ENCODE measurements around the gene CAPN5. TPM values are rescaled to one million over a fixed set of nuclear protein-coding genes. Genes with fewer than 3 reads are reported as not detected.
A peak's percentile ranks its signal among the peaks of the same experiment; 100 is the strongest.

The CAPN5 gene
- polyA plus RNA-seq, 3 donors, result 0.28 to 0.83 (median 0.62) TPM

DNA sequence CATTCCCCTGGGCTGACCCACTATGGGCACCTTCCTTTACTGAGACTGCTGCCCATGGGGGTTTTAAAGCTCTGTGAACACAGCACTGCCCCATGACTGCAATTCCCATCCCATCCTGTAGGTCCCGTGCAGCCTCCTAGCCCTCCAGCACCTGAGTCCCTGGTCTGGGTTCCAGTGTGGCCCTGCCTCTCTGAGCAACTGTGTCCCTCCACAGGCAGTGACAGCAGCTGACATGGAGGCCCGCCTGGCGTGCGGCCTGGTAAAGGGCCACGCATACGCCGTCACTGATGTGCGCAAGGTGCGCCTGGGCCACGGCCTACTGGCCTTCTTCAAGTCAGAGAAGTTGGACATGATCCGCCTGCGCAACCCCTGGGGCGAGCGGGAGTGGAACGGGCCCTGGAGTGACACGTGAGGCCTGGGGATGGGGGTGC is 48.4 kb downstream of the CAPN5 start:
- TF ChIP-seq, protein P1, sequence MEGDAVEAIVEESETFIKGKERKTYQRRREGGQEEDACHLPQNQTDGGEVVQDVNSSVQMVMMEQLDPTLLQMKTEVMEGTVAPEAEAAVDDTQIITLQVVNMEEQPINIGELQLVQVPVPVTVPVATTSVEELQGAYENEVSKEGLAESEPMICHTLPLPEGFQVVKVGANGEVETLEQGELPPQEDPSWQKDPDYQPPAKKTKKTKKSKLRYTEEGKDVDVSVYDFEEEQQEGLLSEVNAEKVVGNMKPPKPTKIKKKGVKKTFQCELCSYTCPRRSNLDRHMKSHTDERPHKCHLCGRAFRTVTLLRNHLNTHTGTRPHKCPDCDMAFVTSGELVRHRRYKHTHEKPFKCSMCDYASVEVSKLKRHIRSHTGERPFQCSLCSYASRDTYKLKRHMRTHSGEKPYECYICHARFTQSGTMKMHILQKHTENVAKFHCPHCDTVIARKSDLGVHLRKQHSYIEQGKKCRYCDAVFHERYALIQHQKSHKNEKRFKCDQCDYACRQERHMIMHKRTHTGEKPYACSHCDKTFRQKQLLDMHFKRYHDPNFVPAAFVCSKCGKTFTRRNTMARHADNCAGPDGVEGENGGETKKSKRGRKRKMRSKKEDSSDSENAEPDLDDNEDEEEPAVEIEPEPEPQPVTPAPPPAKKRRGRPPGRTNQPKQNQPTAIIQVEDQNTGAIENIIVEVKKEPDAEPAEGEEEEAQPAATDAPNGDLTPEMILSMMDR (IDR thresholded peaks at IDR 0.05), result peak; percentile 25
- Mint-ChIP-seq H3K4me1 (peaks cover 5% of the 10 kb centered on the region), H3K27ac (peak overlapping the region in 1 of 7 donors; percentile 12), H3K36me3 (no peaks in the 10 kb centered on the region), H3K27me3 (ENCODE audit: low read depth in 3 of 3) (peaks cover 0 to 3% (median 2%) of the 10 kb centered on the region in 3 donors), H3K9me3 (peaks cover 0 to 3% (median 0%) of the 10 kb centered on the region in 7 donors), H3K4me3 (no peak overlapping the region)
- Histone ChIP-seq H3K36me3 (replicated peaks in 1 of 2; ENCODE audit: control insufficient read depth in 1 of 2, insufficient read depth in 2 of 2, low read length in 2 of 2) (no peaks in the 10 kb centered on the region), H3K27ac (ENCODE audit: low read depth in 1 of 2, low read length in 2 of 2) (no peak overlapping the region), H3K4me3 (replicated peaks in 1 of 3; ENCODE audit: low read depth in 2 of 3, low read length in 3 of 3) (no peak overlapping the region), H3K4me1 (ENCODE audit: control insufficient read depth in 1 of 2, insufficient read depth in 2 of 2, low read length in 2 of 2) (no peaks in the 10 kb centered on the region), H3K27me3 (ENCODE audit: control insufficient read depth in 2 of 2, insufficient read depth in 2 of 2, low read length in 2 of 2) (no peaks in the 10 kb centered on the region), H3K79me2 (ENCODE audit: insufficient read depth, low read length) (no peaks in the 10 kb centered on the region), H2AFZ (ENCODE audit: insufficient read depth, low read depth, low read length, poor library complexity, severe bottlenecking) (no peak overlapping the region), H3K9ac (ENCODE audit: insufficient read depth, low read length, poor library complexity, severe bottlenecking) (no peak overlapping the region), H3K4me2 (replicated peaks; ENCODE audit: extremely low read depth, low read length, poor library complexity, severe bottlenecking) (no peak overlapping the region), H4K20me1 (ENCODE audit: insufficient read depth, low read length) (no peaks in the 10 kb centered on the region), H3K9me3 (replicated peaks in 1 of 2; ENCODE audit: control insufficient read depth in 1 of 2, insufficient read depth in 1 of 2, low read length in 2 of 2) (no peaks in the 10 kb centered on the region)
- no peak for DNase-seq
- 98% methylated on average over 13 of the region's 16 CpGs for WGBS (ENCODE audit: insufficient coverage)
- intact Hi-C loops (cut with micrococcal nuclease), result no loop called here

DNA sequence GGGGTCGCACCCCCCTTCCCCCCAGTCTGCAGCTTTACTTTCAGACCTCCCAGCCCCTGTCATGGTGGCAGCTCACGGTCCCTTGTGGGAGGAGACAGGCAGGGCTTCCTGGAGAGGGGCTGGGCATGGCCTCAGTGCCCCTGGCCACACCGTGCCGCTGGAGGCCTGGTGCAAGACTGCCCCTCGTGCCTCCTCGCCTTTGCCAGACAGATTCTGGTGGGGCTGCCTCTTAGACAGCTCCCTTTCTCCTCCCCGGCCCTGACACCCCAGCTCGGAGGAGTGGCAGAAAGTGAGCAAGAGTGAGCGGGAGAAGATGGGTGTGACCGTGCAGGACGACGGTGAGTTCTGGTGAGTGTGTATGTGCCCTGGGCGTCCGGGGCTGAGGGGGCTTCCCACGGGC is 49.2 kb downstream of the CAPN5 start:
- H3K27ac Mint-ChIP-seq, result peak overlapping the region in 1 of 7 donors; percentile 69

More for the DNA sequence above, 49.2 kb downstream of the CAPN5 start:
- H2AFZ ChIP-seq (ENCODE audit: insufficient read depth, low read depth, low read length, poor library complexity, severe bottlenecking), result no peak overlapping the region
- no peaks in the 10 kb centered on the region for H3K4me1 ChIP-seq (ENCODE audit: control insufficient read depth in 1 of 2, insufficient read depth in 2 of 2, low read length in 2 of 2)
- no peak overlapping the region for H3K4me3 ChIP-seq (replicated peaks in 1 of 3; ENCODE audit: low read depth in 2 of 3, low read length in 3 of 3)
- H3K4me1 Mint-ChIP-seq, result peaks cover 5% of the 10 kb centered on the region
- H3K79me2 ChIP-seq (ENCODE audit: insufficient read depth, low read length), result no peaks in the 10 kb centered on the region
- peaks cover 0 to 3% (median 0%) of the 10 kb centered on the region in 7 donors for H3K9me3 Mint-ChIP-seq
- TF ChIP-seq, protein P1 (IDR thresholded peaks at IDR 0.05), result no peak
- no peak overlapping the region for H3K4me2 ChIP-seq (replicated peaks; ENCODE audit: extremely low read depth, low read length, poor library complexity, severe bottlenecking)
- H3K27me3 Mint-ChIP-seq (ENCODE audit: low read depth in 3 of 3), result peaks cover 0 to 2% (median 1%) of the 10 kb centered on the region in 3 donors
- DNase-seq, result no peak
- WGBS (ENCODE audit: insufficient coverage), result 91% methylated on average over 10 of the region's 15 CpGs
- H3K27me3 ChIP-seq (ENCODE audit: control insufficient read depth in 2 of 2, insufficient read depth in 2 of 2, low read length in 2 of 2), result no peaks in the 10 kb centered on the region
- no peaks in the 10 kb centered on the region for H3K36me3 ChIP-seq (replicated peaks in 1 of 2; ENCODE audit: control insufficient read depth in 1 of 2, insufficient read depth in 2 of 2, low read length in 2 of 2)
- intact Hi-C loops (cut with micrococcal nuclease), result no loop called here
- H4K20me1 ChIP-seq (ENCODE audit: insufficient read depth, low read length), result no peaks in the 10 kb centered on the region
- H3K9me3 ChIP-seq (replicated peaks in 1 of 2; ENCODE audit: control insufficient read depth in 1 of 2, insufficient read depth in 1 of 2, low read length in 2 of 2), result no peaks in the 10 kb centered on the region
- H3K27ac ChIP-seq (ENCODE audit: low read depth in 1 of 2, low read length in 2 of 2), result no peak overlapping the region
- H3K9ac ChIP-seq (ENCODE audit: insufficient read depth, low read length, poor library complexity, severe bottlenecking), result no peak overlapping the region
- no peak overlapping the region for H3K4me3 Mint-ChIP-seq
- H3K36me3 Mint-ChIP-seq, result no peaks in the 10 kb centered on the region
